ENCODE measurements around the gene ANOS1. TPM values are rescaled to one million over a fixed set of nuclear protein-coding genes. Genes with fewer than 3 reads are reported as not detected.
"Not testable (repeated sequence)": the region's sequence is repeated elsewhere in the genome, so short reads cannot be mapped to it uniquely, and the experiment has no call there.

Gene ANOS1
- total RNA-seq, 1 donor from 2014 or later: 1.4 TPM

GRCh38 chrX:8607326-8607725 lies 124.6 kb downstream of the ANOS1 start:
- ATAC-seq: peak; percentile 23

- no peak for ATAC-seq
Measured at GRCh38 chrX:8604131-8604530, 127.8 kb downstream of the ANOS1 start.

- no peak for ATAC-seq
Measured at GRCh38 chrX:8591501-8591900, 140.4 kb downstream of the ANOS1 start.

- no peak for ATAC-seq
Measured at GRCh38 chrX:8586953-8587352, 145.0 kb downstream of the ANOS1 start.

GRCh38 chrX:8579602-8580001 lies 152.3 kb downstream of the ANOS1 start:
- ATAC-seq: no peak

- ATAC-seq: no peak
Measured at GRCh38 chrX:8576821-8577220, 155.1 kb downstream of the ANOS1 start.

- no peak for ATAC-seq
Measured at GRCh38 chrX:8565729-8566128, 166.2 kb downstream of the ANOS1 start.

- ATAC-seq: no peak
Measured at GRCh38 chrX:8548446-8548845, 183.5 kb downstream of the ANOS1 start.

- no peak for ATAC-seq
Measured at GRCh38 chrX:8546715-8547114, 185.2 kb downstream of the ANOS1 start.

GRCh38 chrX:8520791-8521190 lies 211.1 kb downstream of the ANOS1 start:
- no peak for ATAC-seq

- ATAC-seq: peak; percentile 66
Measured at GRCh38 chrX:8520178-8520577, 211.8 kb downstream of the ANOS1 start.

GRCh38 chrX:8504451-8504850 lies 227.5 kb downstream of the ANOS1 start:
- ATAC-seq: no peak

- not testable (repeated sequence) for ATAC-seq
Measured at GRCh38 chrX:8502101-8502500, 229.8 kb downstream of the ANOS1 start.

GRCh38 chrX:8500203-8500602 lies 231.7 kb downstream of the ANOS1 start:
- ATAC-seq: no peak

GRCh38 chrX:8495036-8495435 lies 236.9 kb downstream of the ANOS1 start:
- ATAC-seq: not testable (repeated sequence)

- ATAC-seq: no peak
Measured at GRCh38 chrX:8484360-8484949, 247.5 kb downstream of the ANOS1 start.

Other genes with a start within 250 kb of the ANOS1 start
- gene FAM9A, start 69.2 kb upstream of the ANOS1 start, total RNA-seq: not detected

All from esophagus mucosa (tissue), 1 donor.